ENCODE measurements around the gene ADGRL1.
"Not testable (repeated sequence)": the region's sequence is repeated elsewhere in the genome, so short reads cannot be mapped to it uniquely, and the experiment has no call there.

ADGRL1 gene

DNA sequence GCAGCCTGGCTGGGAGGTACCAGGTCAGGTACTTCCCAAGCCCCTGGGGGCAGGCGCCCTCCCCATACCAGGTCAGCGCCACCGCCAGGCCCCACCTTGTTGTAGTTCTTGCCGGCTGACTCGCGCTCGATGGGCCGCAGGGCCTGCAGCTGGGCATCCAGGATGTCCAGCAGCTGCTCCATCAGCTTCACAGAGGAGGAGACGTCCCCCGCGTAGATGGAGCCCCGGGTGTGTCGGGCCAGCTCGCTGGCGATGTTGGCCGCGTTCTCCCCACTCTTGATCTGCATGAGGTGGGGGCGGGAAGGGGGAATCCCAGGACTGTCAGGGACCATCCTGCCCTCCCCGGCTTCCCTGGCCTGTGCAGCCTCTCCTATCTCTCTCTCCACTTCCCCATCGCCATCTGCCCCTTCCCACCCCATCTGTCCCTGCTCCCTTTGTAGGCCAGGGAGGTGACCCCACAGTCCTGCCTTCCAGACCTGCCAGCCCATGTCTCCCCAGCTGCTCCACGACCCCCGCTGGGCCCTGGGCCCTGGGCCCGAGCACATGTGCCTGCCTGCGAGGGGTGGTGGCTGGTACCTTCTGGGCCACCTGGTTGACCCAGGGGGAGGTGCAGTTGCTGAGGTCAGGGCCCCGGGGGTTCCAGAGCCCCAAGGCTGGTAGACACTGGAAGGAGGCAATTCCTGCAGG, 45.8 kb downstream of the ADGRL1 start:
- no peak for DNase-seq

DNA sequence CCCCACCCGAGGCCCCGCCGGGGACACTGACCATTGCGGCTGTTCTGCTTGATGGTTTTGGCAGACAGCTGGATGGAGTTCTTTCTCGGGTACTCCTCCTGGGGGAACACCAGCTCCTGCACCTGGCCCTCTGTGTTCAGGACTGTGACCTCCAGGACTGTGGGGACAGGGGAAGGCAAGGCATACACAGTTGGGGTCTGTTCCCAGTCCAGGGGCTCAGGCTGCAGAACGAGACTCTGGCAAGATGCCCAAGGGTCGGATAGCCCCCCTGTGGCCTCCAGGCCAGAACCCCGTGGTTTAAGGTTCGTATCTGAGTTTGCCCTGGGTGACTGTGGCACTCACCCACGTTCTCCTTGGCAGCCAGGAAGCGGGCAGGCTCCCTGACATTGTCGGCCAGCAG, 46.9 kb downstream of the ADGRL1 start:
- DNase-seq: no peak

DNA sequence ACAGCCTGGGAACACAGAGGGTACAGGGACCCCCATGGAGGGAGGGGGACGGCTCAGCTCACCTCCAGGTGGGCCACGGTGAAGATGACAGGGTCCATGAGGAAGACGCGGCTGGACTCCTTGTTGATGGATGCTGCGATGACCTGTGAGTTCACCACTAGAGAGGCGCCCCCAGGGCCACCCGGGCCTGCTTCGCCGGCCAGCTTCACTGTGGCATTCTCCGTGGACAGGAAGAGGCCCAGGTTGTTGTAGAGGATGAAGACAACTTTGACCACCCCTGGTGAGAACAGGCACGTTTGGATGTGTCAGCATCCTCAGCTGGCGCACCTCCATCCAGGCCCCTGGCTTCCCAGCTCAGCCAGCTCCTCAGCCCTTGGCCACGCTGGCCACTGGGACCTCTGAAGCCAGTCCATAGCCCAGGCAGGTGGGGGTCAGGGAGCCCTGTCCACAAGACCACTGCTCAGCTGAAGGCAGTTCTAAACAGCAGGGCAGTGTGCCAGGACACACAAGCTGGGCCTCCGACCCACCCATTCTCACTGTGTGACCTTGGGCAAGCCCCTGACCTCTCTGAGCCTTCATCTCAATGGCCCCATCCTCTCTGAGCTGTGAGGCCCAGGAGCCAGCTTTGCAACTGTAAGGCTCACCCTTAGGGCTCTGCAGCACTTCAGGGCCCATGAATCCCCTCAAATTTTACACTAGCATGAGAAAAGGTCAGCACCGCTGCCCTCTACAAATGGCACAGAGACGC, 47.5 kb downstream of the ADGRL1 start:
- DNase-seq: no peak

DNA sequence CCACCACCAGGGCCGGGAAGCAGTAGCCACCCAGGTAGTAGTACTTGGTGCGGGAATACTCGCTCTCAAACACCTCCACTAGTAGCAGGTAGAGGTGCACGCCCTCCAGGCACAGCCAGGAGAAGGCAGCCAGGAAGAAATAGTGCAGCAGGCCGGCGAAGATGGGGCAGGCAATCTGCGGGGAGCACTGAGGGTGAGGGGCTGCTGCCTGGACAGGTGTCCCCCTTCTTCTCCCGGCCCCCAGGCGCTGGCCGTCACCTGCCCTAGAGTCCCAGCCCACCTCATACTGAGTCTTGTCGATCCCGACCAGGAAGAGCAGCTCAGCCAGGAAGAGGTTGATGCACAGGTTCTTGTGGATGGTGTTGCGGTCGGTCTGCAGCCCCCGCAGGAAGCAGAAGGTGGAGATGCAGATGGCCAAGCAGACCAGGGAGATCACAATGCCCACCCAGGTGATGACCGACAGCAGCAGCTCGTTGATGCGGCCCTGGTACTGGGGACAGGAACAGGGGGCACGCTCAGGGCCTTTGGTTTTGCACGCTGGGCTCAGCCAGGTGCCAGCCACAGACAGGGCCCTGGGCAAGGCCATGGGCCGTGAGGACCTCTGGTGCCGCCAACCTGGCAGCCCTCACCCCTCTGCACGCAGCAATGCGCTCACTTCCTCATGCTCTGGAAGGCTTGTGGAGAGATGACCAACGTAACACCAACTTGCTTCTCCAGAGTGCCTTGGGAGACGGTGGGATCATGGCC, 48.8 kb downstream of the ADGRL1 start:
- DNase-seq: no peak

DNA sequence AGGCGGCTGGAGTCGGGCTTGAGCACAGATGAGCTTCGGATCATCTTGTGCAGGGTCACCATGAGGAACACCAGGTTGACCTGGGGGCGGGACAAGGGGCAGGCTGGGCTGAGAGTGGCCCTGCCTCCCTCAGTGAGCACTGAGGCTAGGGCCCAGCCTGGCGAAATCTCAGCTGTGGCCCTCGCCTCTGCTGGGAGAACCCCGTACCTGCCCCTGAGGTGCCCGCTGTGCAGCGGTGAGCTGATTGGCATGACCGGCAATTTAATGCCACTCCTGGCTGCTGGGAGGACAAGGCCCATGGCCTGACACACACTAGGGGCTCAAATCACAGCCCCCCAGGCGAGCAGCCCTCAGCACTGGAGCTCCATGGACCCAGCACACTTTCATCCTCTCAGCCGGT, 49.8 kb downstream of the ADGRL1 start:
- no peak for DNase-seq

DNA sequence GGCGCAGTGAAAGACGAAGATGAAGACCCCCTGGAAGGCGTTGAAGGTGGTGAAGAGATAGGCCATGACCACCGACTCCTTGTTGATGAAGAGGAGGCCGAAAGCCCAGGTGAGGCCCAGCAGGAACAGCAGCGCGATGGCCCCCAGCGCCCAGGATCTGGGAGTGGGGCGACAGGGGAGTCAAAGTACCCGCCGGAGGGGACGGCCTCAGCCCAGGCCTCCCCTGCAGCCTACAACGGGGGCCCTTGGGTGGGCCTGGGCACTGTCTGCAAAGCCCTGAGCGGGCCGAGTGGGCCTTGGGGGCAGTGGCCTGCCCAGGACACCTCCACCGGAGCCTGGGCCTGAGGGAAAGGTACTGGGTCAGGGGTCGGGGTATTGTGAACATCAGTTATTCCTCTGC, 50.6 kb downstream of the ADGRL1 start:
- no peak for DNase-seq

DNA sequence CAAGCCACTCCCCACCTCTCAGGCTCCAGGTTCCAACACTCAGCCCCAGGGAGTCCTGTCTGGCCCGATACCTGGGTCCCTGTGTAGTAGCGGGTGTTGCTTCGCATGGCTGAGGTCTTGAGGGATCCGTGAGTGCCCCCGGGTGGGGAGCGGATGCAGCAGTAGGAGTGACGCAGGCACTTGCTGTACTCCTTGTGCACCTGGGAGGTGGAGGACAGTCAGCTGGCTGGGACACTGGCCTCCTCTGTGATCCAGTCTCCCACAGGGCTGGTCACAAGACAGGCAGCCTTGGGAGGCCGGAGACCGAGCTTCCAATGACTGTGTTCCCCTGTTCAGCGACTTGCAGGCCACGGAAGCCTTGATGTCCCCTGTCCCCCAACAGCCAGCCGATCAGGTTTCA, 53.3 kb downstream of the ADGRL1 start:
- DNase-seq: no peak

DNA sequence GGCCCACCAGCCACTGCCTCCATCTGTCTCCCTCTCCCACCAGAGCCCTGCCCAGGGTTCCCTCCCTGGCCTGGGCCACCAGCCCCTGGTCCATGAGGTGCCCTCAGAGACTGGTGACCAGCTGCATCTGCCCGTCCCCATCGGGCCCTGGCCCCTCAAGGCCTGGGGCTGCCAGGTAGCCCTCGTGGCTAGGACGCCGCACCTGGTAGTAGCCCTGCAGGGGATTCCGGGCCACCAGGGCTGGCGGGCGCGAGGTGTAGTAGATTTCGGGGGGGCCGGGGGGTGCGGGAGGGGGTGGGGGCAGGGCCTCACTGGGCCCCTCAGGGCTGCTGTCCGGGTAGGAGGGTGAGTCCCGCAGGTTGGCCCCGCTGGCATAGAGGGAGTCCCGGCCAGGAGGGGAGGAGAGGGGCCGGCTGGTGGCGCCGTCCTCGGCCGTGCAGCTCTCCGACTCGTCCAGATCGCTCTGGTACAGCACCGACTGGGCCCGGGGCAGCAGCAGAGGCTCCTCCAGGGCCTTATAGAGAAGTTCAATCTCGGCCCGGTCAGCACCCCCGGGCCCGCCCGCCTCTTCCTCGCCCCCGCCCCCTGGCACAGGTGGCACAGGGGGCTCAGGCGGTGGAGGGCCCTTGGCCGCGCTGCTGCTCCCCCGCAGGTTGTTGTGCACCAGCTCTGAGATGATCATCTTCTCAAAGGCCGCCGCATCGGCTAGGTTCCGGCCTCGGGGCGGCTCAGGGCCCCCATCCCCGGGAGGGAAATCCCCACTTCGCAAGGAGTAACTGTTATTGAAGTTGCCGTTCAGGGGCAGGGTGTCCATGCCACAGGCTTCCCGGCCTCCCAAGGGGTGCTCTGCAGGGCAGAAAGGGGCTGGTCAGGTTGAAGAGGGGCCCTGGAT, 55.0 kb downstream of the ADGRL1 start:
- DNase-seq: no peak

DNA sequence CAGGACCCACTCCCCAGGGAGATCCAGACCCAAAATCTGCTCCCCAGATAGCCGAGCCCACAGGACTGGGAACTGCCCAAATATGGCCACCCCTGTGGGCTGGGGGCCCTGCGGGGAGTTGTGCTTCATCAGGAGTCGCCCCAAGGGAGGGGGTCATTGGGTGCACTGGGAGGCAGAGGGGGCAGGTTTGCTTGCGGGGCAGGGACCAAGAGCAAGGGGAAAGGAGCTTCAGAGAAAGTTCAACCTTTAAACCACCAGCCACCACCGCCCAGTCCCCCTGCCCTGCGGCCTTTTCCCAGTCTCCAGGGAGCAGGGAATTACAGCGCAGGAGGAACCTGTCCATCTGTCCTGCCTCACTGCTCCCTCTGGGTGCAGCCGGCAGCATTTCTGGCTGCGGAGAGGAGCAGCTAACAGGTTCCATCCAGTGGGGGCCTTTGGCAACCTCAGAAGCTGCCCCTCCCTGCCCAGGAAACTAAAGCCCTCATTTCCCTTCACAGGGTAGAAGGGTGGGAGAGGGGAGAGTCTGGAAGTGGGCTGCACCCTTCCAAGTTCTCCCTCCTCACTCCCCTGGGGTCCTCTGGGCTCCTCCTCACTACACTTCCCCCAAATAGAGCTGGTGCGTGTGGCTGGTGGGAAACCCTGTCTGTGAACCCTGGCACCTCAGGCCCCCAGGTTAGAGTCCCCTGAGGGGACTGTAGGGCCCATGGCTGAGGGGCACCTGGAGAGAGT, 55.8 kb downstream of the ADGRL1 start:
- no peak for DNase-seq

DNA sequence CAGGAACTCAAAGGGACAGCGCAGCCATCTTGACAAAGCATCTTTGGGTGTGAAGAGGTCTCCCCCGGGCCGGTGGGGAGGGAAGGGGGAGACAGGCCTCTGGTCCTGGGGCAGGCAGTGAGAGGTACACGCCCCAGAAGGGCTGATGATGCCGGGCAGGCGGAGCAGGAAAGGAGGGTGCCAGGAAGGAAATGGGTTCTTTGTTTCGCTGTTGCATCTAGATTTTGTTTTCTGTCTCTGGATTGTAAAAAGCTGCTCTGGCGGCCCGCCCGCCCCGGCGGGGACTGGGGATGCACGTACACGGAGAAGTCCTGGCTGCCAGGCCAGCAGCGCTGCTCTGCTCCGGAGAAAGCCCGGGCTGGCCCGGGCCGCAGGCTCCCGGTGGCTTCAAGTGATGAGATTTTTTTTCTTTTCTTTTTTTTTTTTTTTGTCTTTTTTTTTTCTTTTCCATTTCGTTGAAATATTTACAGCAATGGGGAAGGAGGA, 56.4 kb downstream of the ADGRL1 start:
- no peak for DNase-seq

DNA sequence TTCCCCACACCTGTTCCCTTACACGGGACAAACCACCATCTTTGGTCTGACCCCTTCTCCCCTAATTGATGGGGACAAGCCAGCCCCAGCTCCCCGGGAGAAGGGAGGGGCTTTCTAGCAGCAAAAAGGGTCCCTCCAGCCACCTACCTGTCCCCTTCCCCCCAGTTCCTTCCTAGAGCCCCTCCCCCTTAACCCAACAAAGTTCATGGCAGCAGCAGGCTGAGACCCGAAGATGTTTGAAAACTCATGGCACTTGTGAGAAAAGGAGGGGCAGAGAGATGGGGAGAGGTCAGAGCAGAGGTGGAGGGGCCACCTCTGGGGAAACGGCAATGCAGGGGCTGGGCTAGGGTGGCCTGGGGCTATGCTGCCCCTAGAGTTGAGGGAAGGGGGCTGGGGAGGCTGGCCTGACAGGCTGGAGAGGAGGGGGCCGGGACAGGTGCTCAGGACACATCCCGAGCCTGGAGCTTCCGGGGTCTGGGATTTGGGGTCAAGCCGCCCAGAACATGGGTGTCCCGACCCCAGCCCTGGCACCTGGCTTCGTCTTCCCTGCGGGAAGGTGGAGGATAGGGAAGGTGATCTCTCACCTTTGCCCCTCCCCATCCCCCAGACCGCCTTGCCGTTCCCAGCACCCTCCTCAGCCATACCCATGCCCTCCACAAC, 57.1 kb downstream of the ADGRL1 start:
- DNase-seq: no peak

DNA sequence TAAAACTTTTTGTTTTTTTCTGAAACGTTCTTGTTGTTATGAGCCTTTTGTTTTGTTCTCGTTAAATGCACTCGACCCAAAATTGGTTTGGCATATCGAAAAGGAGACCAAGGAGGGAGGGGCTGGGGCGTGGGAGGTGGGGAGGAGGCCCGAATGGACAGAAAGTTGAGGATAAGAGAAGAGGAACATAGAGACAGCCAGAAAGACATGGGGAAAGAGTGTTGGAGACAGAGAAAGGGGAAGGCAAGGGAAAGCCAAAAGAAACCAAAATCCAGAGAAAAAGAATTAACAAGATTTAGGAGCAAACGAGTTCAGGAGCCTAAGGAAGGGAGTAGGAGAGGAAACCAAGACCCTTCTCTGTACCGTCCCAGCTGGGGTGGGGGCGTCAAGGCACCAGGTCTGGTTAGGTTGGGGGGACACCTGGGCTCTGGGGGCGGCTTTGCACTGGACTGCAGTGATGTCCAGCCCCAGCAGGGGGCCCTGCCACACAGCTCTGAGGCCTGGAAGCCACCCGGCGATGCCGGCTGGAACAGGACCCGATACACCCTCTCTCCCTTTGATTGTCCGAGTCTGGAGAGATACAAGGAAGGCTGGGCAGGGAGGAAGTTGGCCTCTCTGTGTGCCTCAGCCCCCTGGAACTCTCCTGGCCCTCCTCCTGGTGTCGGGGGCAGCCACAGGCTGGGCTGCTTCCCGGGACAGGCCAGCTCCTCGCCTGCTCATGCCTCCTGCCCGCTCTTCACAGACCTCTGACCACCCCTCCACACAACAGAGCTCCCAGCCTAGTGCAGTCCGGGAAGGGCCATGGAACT, 58.0 kb downstream of the ADGRL1 start:
- peak; percentile 24 for DNase-seq

DNA sequence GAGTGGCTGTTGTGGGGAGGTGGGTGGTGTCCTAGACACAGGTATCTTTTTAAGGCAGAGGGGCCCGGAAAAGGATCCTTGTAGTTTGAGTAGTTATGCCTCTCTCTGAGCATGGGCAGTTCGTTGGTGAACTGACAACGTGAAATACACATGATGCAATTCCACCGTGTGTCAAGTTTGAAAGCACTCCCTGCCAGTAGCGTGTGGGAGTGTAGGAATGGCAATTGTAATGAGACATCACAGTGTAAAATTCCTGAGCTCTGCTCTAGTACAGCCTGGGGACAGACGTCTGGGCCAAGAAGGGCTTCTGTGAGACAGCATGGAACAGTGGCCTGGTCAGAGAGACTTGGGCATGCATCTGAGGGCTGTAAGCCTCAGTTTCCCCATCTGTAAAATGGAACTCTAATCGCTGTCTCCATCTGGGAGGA, 59.2 kb downstream of the ADGRL1 start:
- DNase-seq: peak; percentile 70

DNA sequence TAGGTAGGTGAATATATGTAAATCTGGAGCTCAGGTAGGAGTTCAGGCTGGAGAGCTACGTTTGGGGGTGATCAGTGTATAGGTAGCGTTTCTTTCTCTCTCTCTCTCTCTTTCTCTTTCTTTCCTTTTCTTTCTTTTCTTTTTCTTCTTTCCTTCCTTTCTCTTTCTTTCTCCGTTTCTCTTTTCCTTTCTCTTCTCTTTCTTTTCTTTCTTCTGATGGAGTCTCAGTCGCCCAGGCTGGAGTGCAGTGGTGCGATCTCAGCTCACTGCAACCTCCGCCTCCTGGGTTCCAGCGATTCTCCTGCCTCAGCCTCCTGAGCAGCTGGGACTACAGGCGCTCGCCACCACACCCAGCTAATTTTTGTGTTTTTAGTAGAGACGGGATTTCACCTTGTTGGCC, 59.8 kb downstream of the ADGRL1 start:
- DNase-seq: not testable (repeated sequence)

DNA sequence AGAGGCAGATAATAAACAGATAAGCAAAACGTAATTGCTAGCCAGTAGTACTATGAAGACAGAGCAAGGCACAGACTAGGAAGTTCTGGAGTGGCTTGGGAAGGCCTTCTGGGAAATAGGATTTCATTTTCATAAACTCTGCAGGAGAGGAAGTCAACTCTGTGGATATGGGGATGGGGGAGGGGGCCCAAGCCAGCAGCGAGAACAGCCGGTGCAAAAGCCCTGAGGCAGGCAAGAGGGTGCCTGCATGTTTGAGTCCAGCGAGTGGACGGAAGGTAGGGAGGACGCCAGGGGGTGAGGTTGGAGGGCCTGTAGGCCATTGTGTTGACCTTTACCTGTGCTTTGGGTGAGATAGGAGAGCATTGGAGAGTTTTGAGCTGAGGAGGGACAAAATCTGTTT, 60.6 kb downstream of the ADGRL1 start:
- DNase-seq: no peak

DNA sequence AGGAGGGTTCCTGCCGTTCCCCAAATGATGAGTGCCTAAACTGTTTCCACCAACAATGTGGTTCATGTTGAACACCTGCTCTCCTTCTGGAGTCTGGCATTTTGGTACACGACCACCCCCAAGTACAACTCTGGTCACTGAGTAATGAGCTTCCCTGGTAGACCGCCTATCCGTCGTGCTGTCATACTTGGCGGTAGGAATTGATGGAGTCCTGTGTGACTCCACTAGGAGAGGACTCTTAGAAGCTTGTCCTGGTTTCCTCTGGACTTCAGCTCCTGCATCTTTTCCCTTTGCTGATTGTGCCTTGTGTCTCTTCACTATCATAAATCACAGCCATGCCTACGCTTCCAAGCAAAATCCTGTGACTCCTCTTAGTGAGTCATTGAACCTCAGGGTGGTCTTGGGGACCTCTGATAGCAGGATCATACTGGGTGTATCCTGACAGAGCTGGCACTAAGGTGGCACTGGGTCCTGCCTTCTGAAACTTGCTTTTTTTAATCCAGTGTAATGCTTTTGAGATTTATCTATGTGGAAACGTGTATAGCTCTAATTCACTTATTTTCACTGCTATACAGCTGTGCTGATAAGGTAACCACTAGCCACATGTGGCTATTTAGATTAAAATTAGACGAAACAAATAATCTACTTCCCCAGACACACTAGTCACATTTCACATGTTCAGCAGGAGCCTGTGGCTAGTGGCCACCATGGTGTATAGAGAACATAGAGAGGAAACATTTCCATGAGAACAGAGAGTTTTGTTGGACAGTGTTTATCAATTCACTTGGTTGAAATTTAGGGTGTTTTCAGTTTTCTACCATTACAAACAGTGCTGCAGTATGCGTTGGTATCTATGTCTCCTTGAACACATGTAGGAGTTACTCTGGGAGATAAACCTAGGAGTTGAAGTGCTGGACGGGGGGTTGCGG, 63.4 kb downstream of the ADGRL1 start:
- DNase-seq: no peak

DNA sequence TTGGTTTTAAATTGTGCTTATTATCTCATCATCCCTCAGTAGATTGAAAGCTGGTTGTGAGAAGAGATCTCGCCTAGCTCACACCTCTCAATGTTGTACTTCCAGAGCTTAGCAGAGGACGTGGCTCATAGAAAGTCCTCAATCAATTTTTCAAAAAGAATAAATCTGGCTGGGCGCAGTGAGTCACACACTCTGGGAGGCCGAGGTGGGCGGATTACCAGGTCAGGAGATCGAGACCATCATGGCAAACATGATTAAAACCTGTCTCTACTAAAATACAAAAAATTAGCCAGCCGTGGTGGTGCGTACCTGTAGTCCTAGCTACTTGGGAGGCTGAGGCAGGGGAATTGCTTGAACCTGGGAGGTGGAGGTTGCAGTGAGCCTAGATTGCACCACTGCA, 64.9 kb downstream of the ADGRL1 start:
- DNase-seq: no peak

DNA sequence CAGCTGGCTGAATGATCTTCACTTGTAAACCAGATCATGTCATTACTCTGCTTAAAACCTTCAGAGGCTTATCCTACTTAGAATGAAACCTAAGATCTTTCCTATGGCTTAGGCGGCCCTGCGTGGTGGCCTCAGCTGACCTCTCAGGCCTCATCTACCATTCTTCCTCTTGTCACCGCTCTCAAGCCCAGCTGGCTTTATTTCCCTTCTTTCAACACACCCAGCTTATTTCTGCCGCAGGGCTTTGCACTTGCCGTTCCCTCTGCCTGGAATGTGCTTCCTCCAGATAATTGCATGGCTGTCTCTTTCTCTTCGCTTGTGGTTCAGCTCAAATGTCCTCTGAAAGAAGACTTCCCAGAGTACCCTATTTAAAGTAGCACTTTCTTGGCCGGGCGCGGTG, 66.0 kb downstream of the ADGRL1 start:
- DNase-seq: no peak

DNA sequence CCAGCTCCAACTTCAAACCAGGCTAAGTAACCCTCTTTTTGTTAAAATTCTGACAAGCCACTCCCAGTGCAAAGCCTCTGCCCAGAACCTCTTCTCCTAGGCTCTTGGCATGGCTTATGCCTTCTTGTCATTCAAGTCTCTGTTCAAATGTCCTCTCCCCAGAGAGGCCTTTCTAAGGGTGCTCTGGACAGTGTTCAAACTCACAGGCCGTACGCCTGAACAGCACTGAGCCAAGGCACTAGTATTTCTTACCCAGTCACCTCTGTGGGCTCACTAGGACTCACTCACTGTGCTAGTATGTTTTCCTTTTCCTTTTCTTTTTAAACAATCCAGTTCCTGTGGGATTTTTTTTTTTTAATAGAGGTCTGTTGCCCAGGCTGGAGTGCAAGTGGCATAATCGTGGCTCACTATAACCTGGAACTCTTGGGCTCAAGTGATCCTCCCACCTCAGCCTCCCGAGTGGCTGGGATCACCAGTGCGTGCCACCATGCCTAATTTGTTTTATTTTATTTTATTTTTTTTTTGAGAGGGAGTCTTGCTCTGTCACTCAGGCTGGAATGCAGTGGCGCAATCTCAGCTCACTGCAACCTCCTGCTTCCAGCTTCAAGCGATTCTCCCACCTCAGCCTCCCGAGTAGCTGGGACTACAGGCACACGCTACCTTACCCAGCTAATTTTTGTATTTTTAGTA, 67.2 kb downstream of the ADGRL1 start:
- DNase-seq: peak; percentile 22

All from NCI-H226 (cell line).